K562 (cell line): ENCODE data around the gene LAMA5. TPM values are rescaled to one million over a fixed set of nuclear protein-coding genes. Genes with fewer than 3 reads are reported as not detected.

ENCODE experiments used
- ATAC-seq: fragments of 200-7000 bp; cut with Tn5 transposase; 3 replicates; pipeline ENCODE4 v1.9.1; 2020; ENCODE audit warnings: moderate library complexity
- BruUV-seq: library from RNA; stranded (reverse); fragments of 400-500 nt; replicated peaks from 2 replicates; lab custom pipeline; 2021; lab: Mats Ljungman, UMichigan
- CTCF ChIA-PET: fragments of 300-600 bp; formaldehyde crosslinking; extraction: SDS; loops from one replicate; lab custom pipeline; 2021; ENCODE audit warnings: low intra/inter-chr PET ratio; lab: Yijun Ruan, JAX
- POLR2A ChIA-PET: fragments of 300-600, 350-650 bp; sonication (Branson Sonifier 250); formaldehyde crosslinking; extraction: SDS; loops from one replicate; lab custom pipeline; 2021; ENCODE audit warnings: antibody characterized with exemption, inconsistent platforms; lab: Yijun Ruan, JAX
- DNase-seq, 4 experiments: peaks; one replicate each; pipeline versions ENCODE4 v3.0.0 to v3.0.0-alpha.2; 2011 to 2018; ENCODE audit warnings: low spot score in 3 of 4, mixed read lengths in 3 of 4; ENCODE audit errors: extremely low read depth in 1 of 4
- FAIRE-seq: peaks from 2 replicates; lab custom pipeline; 2011; peaks lifted over from hg19 to GRCh38; lab: Jason Lieb, UNC
- H2AFZ ChIP-seq: 2 replicates; pipeline ENCODE4 v1.6.0; 2011; ENCODE audit warnings: low read depth, low read length, control low read depth, inconsistent platforms
- H3K27ac ChIP-seq: fragments of 200-600 bp; 3 replicates; pipeline ENCODE4 v1.8.0; 2011; ENCODE audit warnings: low read depth, mild to moderate bottlenecking, control low read depth, inconsistent platforms, low read length, moderate library complexity, mixed read lengths; ENCODE audit errors: extremely low read depth
- H3K27me3 ChIP-seq, 2 experiments: fragments of 300-600 bp in 1 of 2; 2 replicates in 1 of 2; 3 replicates in 1 of 2; pipeline versions ENCODE4 v1.6.0 to v1.8.0; 2011; ENCODE audit warnings: inconsistent platforms in 2 of 2, low read length in 2 of 2, mild to moderate bottlenecking in 1 of 2, mixed read lengths in 1 of 2, moderate library complexity in 1 of 2; ENCODE audit not compliant: control insufficient read depth in 2 of 2, insufficient read depth in 2 of 2
- H3K36me3 ChIP-seq: fragments of 300-600 bp; 3 replicates; pipeline ENCODE4 v1.8.0; 2011; ENCODE audit warnings: mild to moderate bottlenecking, low read length, inconsistent platforms; ENCODE audit not compliant: control insufficient read depth, insufficient read depth
- H3K4me1 ChIP-seq, 2 experiments: fragments of 200-600 bp in 1 of 2; replicated peaks in 1 of 2; 2 replicates in 1 of 2; 3 replicates in 1 of 2; pipeline versions ENCODE4 v1.5.1 to v1.8.0; 2011; ENCODE audit warnings: inconsistent platforms in 2 of 2, low read length in 2 of 2, mild to moderate bottlenecking in 1 of 2, mixed read lengths in 1 of 2, moderate library complexity in 1 of 2; ENCODE audit not compliant: control insufficient read depth in 2 of 2, insufficient read depth in 2 of 2
- H3K4me2 ChIP-seq: 2 replicates; pipeline ENCODE4 v1.6.1; 2011; ENCODE audit warnings: low read length, control low read depth, inconsistent platforms, mixed read lengths; ENCODE audit not compliant: insufficient read depth
- H3K4me3 ChIP-seq: fragments of 200-600 bp; sonication (generic), shearing (Covaris generic); 2 replicates; pipeline ENCODE4 v1.5.1; 2016; ENCODE audit warnings: control low read depth, inconsistent platforms
- H3K79me2 ChIP-seq: fragments of 200-600 bp; 3 replicates; pipeline ENCODE4 v1.8.0; 2011; ENCODE audit warnings: low read length, inconsistent platforms; ENCODE audit not compliant: control insufficient read depth, insufficient read depth
- H3K9ac ChIP-seq, 2 experiments: 2 replicates each; pipeline versions ENCODE4 v1.6.0 to v1.6.1; 2011; ENCODE audit warnings: low read depth in 2 of 2, low read length in 2 of 2, control low read depth in 1 of 2, inconsistent platforms in 1 of 2, mild to moderate bottlenecking in 1 of 2, mixed read lengths in 1 of 2; ENCODE audit not compliant: insufficient read depth in 1 of 2
- H3K9me1 ChIP-seq: one replicate; pipeline ENCODE4 v1.6.0; 2011; ENCODE audit warnings: inconsistent platforms, mild to moderate bottlenecking, low read length, moderate library complexity; ENCODE audit not compliant: control insufficient read depth, insufficient read depth
- H3K9me3 ChIP-seq: replicated peaks from 2 replicates; pipeline ENCODE4 v1.5.1; 2011; ENCODE audit warnings: low read depth, low read length, inconsistent platforms; ENCODE audit not compliant: control insufficient read depth, insufficient read depth
- H4K20me1 ChIP-seq: replicated peaks from 2 replicates; pipeline ENCODE4 v1.6.1; 2011; ENCODE audit warnings: low read length, inconsistent platforms, mixed read lengths; ENCODE audit not compliant: control insufficient read depth, insufficient read depth
- ATF1 ChIP-seq, 2 experiments: fragments of 450-650 bp in 1 of 2; IDR thresholded peaks; 2 replicates each; pipeline ENCODE4 v1.6.1; 2016; ENCODE audit warnings: missing compliant biosample characterization in 1 of 2, missing genetic modification characterization in 1 of 2
- CCNT2 ChIP-seq: IDR thresholded peaks from 2 replicates; pipeline ENCODE4 v1.6.1; 2011; ENCODE audit warnings: borderline replicate concordance, low read depth, mild to moderate bottlenecking, moderate library complexity, mixed read lengths, low read length; ENCODE audit not compliant: insufficient read length; ENCODE audit errors: extremely low read depth
- E2F1 ChIP-seq: sonication (generic); formaldehyde crosslinking; IDR thresholded peaks from 2 replicates; pipeline ENCODE4 v1.8.1; 2023; ENCODE audit warnings: mild to moderate bottlenecking, missing genetic modification reagents, moderate library complexity
- GATAD2B ChIP-seq: fragments of 450-650 bp; IDR thresholded peaks from 2 replicates; pipeline ENCODE4 v1.6.1; 2017; ENCODE audit warnings: mild to moderate bottlenecking, borderline replicate concordance
- KAT8 ChIP-seq: fragments of 450-650 bp; IDR thresholded peaks from 2 replicates; pipeline ENCODE4 v1.6.1; 2016; ENCODE audit warnings: low read depth, mild to moderate bottlenecking
- NFXL1 ChIP-seq: fragments of 450-650 bp; formaldehyde crosslinking; IDR thresholded peaks from 2 replicates; pipeline ENCODE4 v1.4.0; 2021; ENCODE audit warnings: mild to moderate bottlenecking
- RREB1 ChIP-seq: fragments of 250-450 bp; sonication (Bioruptor Pico); IDR thresholded peaks from 2 replicates; pipeline ENCODE4 v1.4.0; 2020
- ZFP36 ChIP-seq: fragments of 150-350 bp; IDR thresholded peaks from 2 replicates; pipeline ENCODE4 v1.6.1; 2018; ENCODE audit warnings: low read length, low read depth; ENCODE audit not compliant: partially characterized antibody
- WGBS: fragments of 100-300 bp; shearing (Covaris generic); methylation state at CpG from one replicate; pipeline ENCODE4 v1.1.6; 2016; ENCODE audit warnings: low coverage, mixed read lengths; ENCODE audit not compliant: insufficient coverage; ENCODE audit errors: missing lambda C conversion rate; 5-methylcytosine and 5-hydroxymethylcytosine counted together
- in situ Hi-C: fragments of 300-500 bp; cut with MboI; formaldehyde crosslinking; loops from 4 replicates; pipeline ENCODE4 v1.15.0; 2018; ENCODE audit warnings: inconsistent platforms, mixed read lengths
- intact Hi-C: fragments of 100-400 bp; cut with micrococcal nuclease; formaldehyde crosslinking; loops from 2 replicates; pipeline ENCODE4 v1.14.2; 2022
- polyA plus RNA-seq, 8 experiments: library from polyadenylated mRNA; depleted of rRNA in 4 of 8; stranded (reverse) in 5 of 8; unstranded in 3 of 8; fragments of >200 nt; fragmentation: Nextera tagmentation in 2 of 8; fragmentation: Illumina TruSeq in 1 of 8; extraction: Ambion mirVana in 2 of 8; extraction: Trizol in 1 of 8; gene quantifications; 2 replicates each; pipeline versions ENCODE4 v1.2.1 to v1.2.3, GENCODE V29; 2011 to 2014; ENCODE audit warnings: inconsistent platforms in 1 of 8, missing spikeins in 1 of 8
- total RNA-seq, 7 experiments: library from RNA; depleted of rRNA in 6 of 7; stranded (reverse); fragments of >200 nt in 6 of 7; fragmentation: Illumina TruSeq in 2 of 7; extraction: Trizol in 2 of 7; gene quantifications; 2 replicates each; pipeline versions ENCODE4 v1.2.1 to v1.2.3, GENCODE V29; 2011 to 2021; ENCODE audit warnings: low replicate concordance in 1 of 7
- TF ChIP-seq, protein P1 (sequence below), 2 experiments: IDR thresholded peaks in 1 of 2; conservative IDR thresholded peaks in 1 of 2; 2 replicates each; pipeline ENCODE4 v1.6.1; 2016; ENCODE audit warnings: low read depth in 2 of 2, mild to moderate bottlenecking in 1 of 2, missing compliant biosample characterization in 1 of 2, missing genetic modification characterization in 1 of 2, moderate library complexity in 1 of 2

Gene LAMA5
- total and polyA plus RNA-seq, 9 of the 15 experiments (the other 6 are each of a cell fraction or from before 2014, with no cell fraction given): 0.31 to 101 (median 7.8) TPM

DNA sequence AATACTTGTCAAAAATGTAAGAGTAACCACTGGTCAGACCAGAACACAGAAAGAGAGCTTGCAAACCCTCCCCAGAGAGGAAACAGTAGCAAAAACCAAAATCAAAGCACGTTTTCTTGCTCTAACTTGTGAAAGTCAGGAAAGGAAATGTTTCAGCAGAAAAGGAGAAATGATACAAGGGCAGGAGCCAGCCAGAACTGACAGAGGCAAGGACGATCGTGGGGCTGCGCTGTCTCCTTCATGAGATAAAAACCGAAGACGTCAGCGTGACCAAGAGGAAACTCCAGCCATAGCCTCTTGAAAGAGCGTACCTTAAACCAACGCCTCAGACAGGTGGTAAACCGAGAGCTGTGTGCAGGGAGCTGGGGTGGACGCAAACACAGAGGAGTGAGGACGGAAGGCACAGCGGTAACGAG, 27.5 kb downstream of the LAMA5 start:
- no peak for FAIRE-seq
- WGBS: 78% methylated on average over 14 of the region's 14 CpGs
- no peak overlapping the region for H2AFZ ChIP-seq
- H4K20me1 ChIP-seq: no peaks in the 10 kb centered on the region
- CTCF ChIA-PET: no interaction called here
- in situ Hi-C loops: no loop called here
- no TSS peak for BruUV-seq
- POLR2A ChIA-PET: interaction anchor here (0.7 to 1.5 kb wide), 2 partner anchors 26 to 46 kb away, joined by 3 to 5 read pairs; no protein-coding TSS in a partner anchor
- no peak overlapping the region for H3K4me2 ChIP-seq
- no peaks in the 10 kb centered on the region for H3K9me1 ChIP-seq
- H3K9ac ChIP-seq: no peak overlapping the region
- H3K9me3 ChIP-seq: no peaks in the 10 kb centered on the region
- H3K79me2 ChIP-seq: no peaks in the 10 kb centered on the region
- no peaks in the 10 kb centered on the region for H3K27me3 ChIP-seq
- peaks cover 0 to 15% of the 10 kb centered on the region in 2 experiments; a peak in 1 of 5 replicates for H3K4me1 ChIP-seq
- H3K36me3 ChIP-seq: peaks cover 72% of the 10 kb centered on the region
- intact Hi-C loops: no loop called here
- no peak overlapping the region for H3K27ac ChIP-seq
- ATAC-seq: no peak
- no peak overlapping the region for H3K4me3 ChIP-seq
- DNase-seq: no peak
- TF ChIP-seq CCNT2: no peak
- no peak for TF ChIP-seq E2F1 (CRISPR knock-in tag)
- TF ChIP-seq NFXL1: no peak
- TF ChIP-seq, protein P1, sequence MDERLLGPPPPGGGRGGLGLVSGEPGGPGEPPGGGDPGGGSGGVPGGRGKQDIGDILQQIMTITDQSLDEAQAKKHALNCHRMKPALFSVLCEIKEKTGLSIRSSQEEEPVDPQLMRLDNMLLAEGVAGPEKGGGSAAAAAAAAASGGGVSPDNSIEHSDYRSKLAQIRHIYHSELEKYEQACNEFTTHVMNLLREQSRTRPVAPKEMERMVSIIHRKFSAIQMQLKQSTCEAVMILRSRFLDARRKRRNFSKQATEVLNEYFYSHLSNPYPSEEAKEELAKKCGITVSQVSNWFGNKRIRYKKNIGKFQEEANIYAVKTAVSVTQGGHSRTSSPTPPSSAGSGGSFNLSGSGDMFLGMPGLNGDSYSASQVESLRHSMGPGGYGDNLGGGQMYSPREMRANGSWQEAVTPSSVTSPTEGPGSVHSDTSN (CRISPR knock-in tag; IDR thresholded peaks at IDR 0.05; ENCODE audit: low read depth): no peak
- TF ChIP-seq, protein P1 (tag; conservative IDR thresholded peaks at IDR 0.05; ENCODE audit: low read depth): no peak
- no peak for TF ChIP-seq GATAD2B
- TF ChIP-seq KAT8: no peak
- TF ChIP-seq ZFP36: no peak
- no peak for TF ChIP-seq ATF1 (CRISPR knock-in tag; IDR thresholded peaks at IDR 0.05)
- TF ChIP-seq ATF1 (tag; IDR thresholded peaks at IDR 0.05): no peak
- TF ChIP-seq RREB1 (CRISPR knock-in tag): no peak
